ENCODE measurements around the gene PCNX2.

DNA sequence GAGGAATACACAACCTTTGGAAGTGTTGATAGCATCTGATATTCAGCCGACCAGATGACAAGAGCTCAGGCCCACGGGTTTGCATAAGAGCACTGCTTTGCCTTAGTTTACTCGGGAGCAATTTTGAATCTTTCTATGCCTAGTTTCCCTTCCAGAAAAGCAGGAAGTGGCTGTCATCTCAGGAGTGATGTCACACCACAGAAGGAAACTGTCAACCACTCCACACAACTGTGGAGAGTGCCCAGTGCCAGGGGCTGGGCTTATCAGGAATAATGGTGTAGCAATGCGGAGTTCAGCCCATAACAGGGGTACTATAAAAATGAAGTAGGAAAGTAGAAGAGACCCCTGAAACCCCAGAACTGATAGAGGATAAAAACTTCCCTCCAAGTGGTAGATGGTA is 316.7 kb downstream of the PCNX2 start:
- TF ChIP-seq, protein P1, sequence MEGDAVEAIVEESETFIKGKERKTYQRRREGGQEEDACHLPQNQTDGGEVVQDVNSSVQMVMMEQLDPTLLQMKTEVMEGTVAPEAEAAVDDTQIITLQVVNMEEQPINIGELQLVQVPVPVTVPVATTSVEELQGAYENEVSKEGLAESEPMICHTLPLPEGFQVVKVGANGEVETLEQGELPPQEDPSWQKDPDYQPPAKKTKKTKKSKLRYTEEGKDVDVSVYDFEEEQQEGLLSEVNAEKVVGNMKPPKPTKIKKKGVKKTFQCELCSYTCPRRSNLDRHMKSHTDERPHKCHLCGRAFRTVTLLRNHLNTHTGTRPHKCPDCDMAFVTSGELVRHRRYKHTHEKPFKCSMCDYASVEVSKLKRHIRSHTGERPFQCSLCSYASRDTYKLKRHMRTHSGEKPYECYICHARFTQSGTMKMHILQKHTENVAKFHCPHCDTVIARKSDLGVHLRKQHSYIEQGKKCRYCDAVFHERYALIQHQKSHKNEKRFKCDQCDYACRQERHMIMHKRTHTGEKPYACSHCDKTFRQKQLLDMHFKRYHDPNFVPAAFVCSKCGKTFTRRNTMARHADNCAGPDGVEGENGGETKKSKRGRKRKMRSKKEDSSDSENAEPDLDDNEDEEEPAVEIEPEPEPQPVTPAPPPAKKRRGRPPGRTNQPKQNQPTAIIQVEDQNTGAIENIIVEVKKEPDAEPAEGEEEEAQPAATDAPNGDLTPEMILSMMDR (conservative IDR thresholded peaks at IDR 0.05; ENCODE audit: low read depth, low read length), result no peak
- no peak for TF ChIP-seq EZH2 (IDR thresholded peaks at IDR 0.05; ENCODE audit: borderline replicate concordance, low read depth, low read length, poor library complexity, severe bottlenecking)
